NCI-H187 (cell line): ENCODE data around the gene EVX2.

Experiments
- DNase-seq, 2 experiments: peaks; one replicate each; lab custom pipeline; 2025; lab: John Stamatoyannopoulos, UW

The EVX2 gene

DNA sequence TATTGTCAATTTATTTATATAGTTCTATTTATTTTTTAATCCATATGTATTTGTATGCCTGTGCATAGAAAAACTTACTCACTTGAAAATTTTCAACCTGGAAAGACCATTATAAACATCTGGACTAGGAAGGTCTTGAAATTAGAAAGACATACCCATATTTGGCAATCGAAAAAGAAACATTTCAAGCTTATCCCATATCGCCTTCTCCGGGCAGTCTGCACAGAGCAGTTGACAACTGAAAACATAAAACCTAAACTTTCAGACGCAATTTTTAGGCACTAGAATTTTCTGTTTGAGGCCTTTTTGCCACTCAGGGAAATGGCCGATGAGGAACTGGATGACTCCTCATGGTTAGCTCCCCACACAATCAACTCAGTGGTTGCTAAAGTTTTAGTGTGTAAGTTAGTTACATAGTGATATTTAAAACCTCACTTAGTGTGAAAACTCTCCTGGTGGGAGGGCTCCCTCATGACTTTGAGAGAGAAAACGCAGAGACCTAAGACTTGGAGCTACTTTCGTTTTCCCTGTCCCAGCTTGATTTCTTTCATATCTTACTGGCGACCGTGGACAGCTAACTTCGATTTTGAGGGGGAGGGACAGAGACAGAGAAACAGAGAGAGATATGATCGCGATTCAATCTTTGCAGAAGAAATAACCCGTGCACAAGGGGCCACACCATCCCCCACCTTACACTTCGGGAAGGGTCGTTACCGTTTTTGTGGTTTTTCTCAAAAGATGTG, 12.7 kb upstream of the EVX2 start:
- no peak for DNase-seq

- DNase-seq: no peak
Observed at GRCh38 chr2:176095421-176095820, 11.7 kb upstream of the EVX2 start.

GRCh38 chr2:176094349-176094748, 10.6 kb upstream of the EVX2 start:
- no peak for DNase-seq

DNA sequence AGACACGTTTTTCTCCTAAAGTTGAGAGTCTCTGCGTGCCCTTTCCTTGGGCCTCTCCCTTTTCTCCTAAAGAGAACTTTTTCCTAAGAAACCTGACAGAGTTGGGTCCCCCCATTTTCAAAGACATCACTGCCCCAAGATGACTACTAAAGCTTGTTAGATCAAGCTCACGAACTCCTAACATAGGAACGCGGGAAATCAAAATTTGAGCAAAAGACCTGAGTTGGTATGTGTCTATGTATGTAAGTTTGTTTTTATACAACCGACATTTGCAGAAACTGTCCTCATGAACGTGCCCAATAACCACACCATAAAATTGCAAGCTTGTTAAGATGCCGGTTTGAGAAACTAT, 10.1 kb upstream of the EVX2 start:
- no peak for DNase-seq

GRCh38 chr2:176093145-176093897, 9.6 kb upstream of the EVX2 start:
- no peak for DNase-seq

- DNase-seq: no peak
Observed at GRCh38 chr2:176092270-176093144, 8.7 kb upstream of the EVX2 start, which contains the start of gene HOXD13. Gene HOXD13, plus strand, starts transcription at chr2:176092721. Its CDS starts 170 bp downstream, at chr2:176092891.

DNA sequence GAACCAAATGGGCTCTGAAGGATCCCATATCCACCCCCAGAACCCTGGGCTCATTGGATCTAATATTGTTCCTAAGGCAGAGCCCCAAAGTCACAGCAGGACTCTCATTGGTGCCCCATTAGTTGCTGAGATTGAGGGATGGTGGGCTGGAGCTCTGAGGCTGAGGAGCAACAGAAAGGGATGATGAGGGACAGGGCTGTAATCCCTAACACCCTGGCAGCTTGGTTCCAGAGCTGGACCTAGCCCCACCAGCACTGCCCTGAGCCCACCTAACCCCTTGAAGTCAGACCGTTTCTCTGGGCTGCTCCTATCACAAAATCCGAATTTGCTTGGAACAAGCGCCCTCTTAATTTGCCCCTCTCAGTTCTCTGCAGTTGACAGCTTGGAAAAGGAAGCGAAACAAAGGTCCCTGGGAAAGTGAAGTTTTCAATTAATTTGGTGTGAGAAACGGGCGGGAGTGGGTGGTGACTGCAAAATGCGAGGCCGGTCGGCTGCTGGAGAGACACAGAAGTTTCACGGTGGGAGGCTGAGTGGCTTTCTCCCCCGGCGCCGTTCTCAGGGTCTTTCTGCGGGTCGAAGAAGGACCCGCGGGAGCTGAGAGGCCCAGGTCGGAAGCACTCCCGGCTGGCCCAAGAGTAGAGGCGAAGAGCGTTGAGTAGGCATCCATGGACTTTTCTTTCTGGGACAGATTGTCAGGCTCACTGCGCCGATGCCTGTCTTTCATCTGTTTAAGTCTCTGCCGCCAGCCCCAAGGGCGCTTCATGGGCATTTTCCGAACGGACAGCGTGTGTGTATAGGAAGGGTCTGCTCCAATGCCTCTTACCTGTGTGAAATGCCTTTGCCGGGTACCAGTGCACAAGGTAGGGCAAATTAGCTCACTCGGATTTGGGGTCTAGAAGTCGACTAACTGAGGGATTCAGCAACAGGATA, 7.8 kb upstream of the EVX2 start:
- DNase-seq: no peak

GRCh38 chr2:176090862-176091261, 7.1 kb upstream of the EVX2 start:
- DNase-seq: no peak

- no peak for DNase-seq
Observed at GRCh38 chr2:176089843-176090395, 6.2 kb upstream of the EVX2 start.

GRCh38 chr2:176088937-176089842, 5.4 kb upstream of the EVX2 start:
- DNase-seq: no peak

GRCh38 chr2:176088048-176088936, 4.5 kb upstream of the EVX2 start:
- no peak for DNase-seq

- DNase-seq: no peak
Observed at GRCh38 chr2:176087330-176088047, 3.7 kb upstream of the EVX2 start.

DNA sequence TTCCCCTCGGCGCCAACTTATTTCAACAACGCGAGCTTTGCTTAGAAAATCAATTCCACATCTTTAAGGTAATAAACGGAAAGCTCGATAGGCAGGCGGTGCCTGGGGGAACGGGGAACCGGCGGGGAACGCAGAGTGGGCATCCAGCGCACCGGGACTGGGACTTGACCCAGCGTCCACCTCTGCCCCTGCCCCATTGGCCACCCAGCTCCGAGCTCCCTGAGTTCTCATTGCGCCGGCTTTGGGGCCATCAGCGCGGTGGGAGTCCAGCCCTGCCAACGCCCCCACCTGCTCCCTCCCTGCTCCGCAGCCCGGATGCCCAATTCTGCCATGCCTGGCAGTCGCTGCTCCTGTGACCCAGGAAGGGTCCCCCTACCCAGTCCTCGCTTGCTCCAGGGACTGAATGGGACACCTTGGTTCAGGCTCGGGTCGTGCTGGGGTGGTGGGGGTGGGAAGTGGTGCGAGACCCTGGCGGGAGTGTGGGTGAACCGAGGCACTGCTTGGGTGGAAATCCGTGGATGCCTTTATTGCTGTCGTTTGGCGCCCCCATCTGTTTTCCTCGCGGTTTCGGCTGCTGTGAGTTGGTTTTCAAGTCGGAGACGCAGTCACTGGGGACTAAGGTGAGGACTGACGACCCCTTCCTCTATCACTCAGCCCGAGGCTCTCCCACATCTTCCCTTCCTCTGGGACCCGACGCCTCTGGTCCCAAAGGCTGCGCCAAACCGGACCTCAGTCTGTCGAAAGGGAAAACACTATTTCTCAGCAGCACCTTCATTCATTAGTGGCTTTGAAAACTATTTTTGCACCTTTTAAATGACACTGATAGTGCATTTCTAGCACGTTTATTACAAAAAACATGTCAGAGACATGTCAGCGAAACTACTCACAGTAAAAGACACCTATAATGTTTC, 2.4 kb upstream of the EVX2 start:
- no peak for DNase-seq

GRCh38 chr2:176085120-176085788, 1.5 kb upstream of the EVX2 start:
- no peak for DNase-seq

- no peak for DNase-seq
Observed at GRCh38 chr2:176084611-176085119, 903 bp upstream of the EVX2 start.
